Stimulated activated CD4-positive, alpha-beta T cell treated with anti-CD3 and anti-CD28 coated beads, Interleukin-4, amount 100 ng/mL, for 48 hours (primary cell): ENCODE data around the gene ACTN1.
"Not testable (repeated sequence)": the region's sequence is repeated elsewhere in the genome, so short reads cannot be mapped to it uniquely, and the experiment has no call there.

Source experiments
- DNase-seq, 2 donors: peaks; one replicate each; pipeline ENCODE4 v3.0.0-alpha.2; 2020; ENCODE audit warnings: low read depth in 2 of 2

Gene ACTN1

DNA sequence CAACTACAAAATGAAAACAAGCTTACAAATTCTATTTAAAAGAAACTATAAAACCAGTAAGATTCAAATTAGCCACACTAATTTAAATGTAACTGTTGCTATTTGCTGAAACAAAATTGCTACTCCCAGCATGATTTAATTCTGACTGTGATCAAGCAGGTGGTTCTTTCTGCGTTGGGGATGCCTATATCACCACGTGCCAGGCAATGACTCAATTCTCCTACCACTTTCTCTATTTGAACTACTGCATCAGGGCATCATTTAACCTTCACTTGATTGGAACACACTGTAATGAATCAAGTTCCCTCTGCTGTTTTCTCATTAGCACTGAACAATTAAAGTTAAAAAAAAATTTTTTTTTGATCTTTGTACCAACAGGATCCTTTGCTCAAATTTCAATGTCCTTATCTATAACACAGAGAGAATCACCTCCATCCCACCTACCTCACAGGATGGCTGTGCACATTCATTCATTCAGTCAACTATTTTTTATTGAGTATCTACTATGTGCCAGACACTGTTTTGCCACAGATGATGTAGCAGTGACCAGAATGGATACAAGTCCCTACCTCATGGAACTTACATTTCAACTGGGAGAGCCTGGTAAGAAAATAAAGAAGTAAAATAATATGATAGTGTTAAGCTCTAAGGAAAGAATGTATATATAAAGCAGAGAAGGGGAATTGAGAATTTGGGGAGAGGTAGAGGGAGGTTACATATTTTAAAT lies 8.0 kb upstream of the ACTN1 start:
- no peak for DNase-seq

DNA sequence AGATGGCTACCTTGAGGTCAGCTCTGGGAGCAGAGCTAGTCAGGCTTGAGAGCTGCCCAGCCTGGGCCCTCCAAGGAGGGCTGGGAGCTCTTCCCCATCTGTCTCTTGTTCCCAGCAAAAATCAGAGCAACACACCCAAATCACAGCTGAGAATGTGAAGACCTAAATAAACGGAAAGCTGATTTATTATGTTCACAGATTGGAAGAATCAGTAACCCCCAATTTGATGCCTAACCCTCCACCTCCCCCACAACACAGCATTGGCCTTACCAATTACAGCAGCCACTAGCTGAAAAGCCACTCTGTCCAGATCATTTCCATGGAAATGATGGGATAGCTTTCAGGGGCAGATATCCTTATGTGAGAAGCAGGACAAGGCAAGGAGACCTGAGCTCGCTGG lies 7.1 kb upstream of the ACTN1 start:
- no peak for DNase-seq

GRCh38 chr14:68984686-68985085 lies 5.6 kb upstream of the ACTN1 start:
- no peak for DNase-seq

- no peak for DNase-seq
These were observed 4.1 kb upstream of the ACTN1 start for GRCh38 chr14:68983191-68983590.

DNA sequence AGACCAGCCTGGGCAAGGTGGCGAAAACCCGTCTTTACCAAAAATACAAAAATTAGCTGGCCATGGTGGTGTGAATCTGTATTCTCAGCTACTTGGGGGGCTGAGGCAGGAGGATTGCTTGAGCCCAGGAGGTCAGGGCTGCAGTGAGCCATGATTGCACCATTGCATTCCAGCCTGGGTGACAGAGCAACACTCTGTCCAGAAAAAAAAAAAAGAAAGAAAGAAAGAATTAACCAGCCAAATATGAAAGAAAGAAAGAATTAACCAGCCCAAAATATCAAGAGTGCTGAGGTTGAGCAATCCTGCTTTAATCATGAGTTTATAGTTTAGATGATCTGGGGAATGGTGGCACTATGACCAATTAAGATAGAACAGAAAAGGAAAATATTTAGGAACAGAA lies 3.5 kb upstream of the ACTN1 start:
- no peak for DNase-seq

DNA sequence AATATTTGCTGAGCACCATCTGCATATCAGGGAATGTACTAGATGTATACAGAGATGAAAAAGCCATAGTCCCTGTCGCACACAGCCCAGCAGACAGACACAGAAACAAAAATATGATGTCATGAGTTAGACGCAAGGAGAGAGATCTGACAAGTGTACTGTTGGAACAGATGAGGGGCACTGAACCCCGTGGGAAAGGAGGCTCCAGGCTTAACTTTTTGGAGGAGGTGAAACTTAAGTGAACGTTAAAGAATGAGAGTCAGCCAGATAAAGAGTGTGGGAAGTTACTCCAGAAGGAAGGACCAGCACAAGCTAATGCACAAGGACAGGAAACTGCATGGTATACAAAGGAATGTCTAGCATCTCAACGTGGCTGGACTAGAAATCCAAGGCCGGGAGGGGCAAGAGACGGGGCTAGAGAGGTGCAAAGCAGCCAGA lies 2.5 kb upstream of the ACTN1 start:
- no peak for DNase-seq

DNA sequence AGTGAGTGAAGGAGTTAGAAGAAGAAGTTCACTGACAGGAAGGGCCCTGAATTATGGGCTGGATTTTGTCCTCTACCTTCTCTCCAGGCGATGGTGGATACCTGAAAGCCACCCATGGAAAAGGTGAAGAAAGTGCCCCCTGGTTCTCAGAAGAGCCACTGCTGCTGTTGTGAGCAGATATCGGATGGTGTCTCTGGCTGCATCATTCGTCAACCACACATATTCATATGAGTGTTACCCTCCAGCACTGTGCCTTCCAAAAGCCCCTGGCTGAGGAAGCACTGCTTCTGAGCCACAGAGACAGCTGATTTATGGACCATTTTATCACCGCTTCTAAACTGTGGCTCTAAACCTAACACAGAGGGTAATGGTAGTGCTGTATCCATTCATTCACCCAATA lies 2.0 kb upstream of the ACTN1 start:
- DNase-seq: no peak

DNA sequence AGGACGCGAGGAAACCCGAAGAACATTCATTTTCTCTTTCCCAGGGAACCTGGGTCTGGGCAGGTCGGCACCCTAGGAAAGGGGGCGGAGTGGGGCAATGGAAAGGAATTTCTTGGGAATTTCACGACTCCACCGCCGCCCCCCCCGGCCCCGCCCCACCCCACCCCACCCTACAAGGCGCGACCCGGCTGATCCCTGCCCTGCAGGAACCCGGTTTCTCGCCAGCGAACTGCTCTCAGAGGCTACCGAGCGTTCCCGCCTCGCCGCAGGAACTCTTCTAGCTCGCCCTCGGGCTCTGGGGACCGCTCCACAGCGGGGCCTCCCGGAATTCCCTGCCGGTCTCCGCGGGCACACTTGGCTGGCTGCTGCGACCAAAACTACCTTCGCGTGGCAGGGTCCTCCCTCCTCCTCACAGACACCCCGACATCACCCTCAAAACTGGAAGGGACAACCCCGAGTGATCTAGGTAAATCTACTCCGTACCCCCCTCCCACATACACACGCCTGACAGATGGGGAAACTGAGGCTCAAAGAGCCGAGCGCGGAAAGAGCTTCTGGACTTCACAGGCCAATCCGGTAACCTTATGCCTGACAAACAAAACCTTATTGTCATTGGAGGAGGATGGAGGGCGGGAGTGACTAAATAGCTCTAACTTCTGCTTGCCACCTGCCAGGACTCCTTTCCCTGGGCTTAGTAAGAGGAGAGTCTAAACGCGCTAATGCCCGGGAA lies 785 bp upstream of the ACTN1 start:
- no peak for DNase-seq

DNA sequence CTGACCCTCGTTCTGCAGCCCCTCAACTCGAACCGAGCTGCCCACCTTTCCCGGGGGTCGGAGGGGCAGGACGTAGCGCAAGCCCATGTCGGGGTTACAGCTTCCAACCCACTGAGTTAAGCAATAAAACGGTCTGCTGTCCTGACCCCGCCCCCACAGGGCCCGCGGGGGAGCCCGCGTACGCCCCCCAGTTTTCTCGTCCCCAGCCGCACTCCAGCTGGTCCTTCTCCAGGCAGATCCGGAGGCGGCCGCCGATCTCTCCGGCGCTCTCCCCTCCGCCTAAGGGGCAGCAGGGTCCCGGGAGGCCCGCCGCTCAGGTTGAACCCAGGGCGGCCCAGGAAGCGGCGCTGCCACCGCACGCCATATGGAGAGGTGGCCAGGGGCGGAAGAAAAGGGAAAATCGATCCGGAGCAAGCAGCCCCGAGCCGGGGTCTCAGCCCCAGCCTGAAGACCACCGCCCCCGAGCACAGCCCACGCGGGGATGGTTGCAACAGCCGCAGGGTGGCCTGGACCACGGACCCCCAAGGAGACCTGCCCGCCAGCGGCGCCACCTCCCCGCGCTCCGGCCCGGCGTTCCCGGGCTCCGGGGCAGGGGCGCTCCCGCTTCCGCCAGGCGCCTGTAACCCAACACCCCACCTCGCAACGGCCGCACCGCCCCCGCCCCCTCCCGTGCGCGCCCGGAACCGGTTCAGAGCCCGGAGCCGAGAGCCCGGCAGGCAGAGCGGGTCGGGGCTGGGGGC lies 760 bp downstream of the ACTN1 start:
- peak in 1 of 2 donors; percentile 33 for DNase-seq

GRCh38 chr14:68977718-68978171 lies 1.4 kb downstream of the ACTN1 start:
- DNase-seq: peak in 1 of 2 donors; percentile 33

- no peak for DNase-seq
These were observed 1.9 kb downstream of the ACTN1 start for GRCh38 chr14:68977180-68977717.

GRCh38 chr14:68976160-68977067 lies 2.7 kb downstream of the ACTN1 start:
- no peak for DNase-seq

GRCh38 chr14:68975667-68976066 lies 3.4 kb downstream of the ACTN1 start:
- DNase-seq: no peak

DNA sequence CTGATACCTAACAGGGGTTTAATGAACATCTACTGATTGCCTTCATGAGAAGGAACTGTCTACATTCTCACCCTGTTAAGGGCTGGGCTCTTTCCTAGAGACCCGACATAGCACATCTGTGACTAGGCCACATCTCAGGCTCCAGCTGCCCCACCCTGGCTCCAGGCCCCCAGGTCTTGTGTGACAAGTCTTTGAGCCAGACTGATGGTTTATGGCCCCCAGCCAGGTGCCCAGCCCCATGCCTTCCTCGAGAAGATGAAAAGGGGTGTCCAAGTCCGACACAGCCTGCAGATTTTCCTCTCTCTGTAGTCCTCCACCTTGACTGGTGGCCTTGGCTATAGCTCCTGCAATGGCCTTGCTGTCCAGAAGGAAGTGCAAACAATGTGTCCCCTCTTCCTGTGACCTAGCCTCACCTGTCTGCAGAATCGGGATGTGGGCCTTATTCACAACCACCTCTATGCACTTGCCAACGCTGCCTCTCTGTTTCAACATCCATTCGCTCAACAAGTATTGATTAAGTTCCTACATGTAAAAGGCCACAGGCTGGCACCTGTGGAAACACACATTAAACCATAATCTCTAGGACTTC lies 4.2 kb downstream of the ACTN1 start:
- no peak for DNase-seq

GRCh38 chr14:68973639-68974038 lies 5.5 kb downstream of the ACTN1 start:
- no peak for DNase-seq

- not testable (repeated sequence) for DNase-seq
These were observed 5.9 kb downstream of the ACTN1 start for GRCh38 chr14:68973219-68973565.

GRCh38 chr14:68972507-68973218 lies 6.4 kb downstream of the ACTN1 start:
- no peak for DNase-seq

DNA sequence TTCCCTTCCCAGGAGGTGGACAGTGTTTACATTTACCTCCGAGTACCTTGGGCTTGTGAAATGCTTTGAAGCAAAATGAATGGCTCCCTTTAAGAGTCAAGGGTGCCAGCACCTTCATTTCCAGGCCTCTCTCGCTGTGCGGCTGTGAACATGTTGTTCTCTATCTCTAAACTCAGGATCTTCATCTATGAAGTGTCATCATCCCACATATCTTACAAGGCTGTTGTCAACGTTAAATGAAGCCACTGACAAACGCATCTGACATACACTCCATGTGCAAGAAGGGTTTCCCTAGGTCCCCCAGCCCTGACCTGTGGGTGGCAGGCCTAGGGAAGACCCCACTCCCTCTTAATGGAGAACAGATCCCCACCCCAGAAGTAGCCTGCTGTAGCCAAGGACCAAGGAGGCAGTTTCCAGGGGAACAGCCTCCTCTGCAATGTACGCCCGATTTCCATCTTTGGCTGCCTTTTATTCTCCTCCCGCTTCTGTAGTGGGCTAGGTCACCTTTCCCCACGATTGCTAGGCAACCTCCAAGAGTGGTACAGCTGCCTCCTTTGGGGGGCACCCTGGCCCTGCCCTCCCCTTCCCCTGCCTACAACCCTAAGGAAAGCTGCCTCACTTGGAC lies 7.6 kb downstream of the ACTN1 start:
- DNase-seq: no peak

DNA sequence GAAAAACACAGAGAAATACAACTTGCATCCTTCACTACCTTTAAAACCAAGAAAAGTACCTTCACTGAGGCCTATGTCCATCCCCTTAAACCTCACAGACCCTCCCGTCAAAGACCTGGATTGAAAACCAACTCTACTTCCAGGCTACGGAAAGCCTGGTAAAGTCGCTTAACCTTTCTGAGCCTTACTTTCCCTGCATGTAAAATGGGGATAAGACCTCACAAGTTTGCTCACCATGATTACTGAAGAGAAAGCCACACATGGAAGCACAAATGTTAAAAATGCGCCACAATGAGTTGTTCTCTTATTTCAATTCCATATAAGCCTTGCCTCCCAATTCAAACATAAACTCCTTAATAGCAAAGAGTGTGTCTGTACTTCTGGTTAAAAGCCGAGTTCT lies 8.4 kb downstream of the ACTN1 start:
- no peak for DNase-seq
